Measurements from ENCODE around the gene SHISA7.

DNA sequence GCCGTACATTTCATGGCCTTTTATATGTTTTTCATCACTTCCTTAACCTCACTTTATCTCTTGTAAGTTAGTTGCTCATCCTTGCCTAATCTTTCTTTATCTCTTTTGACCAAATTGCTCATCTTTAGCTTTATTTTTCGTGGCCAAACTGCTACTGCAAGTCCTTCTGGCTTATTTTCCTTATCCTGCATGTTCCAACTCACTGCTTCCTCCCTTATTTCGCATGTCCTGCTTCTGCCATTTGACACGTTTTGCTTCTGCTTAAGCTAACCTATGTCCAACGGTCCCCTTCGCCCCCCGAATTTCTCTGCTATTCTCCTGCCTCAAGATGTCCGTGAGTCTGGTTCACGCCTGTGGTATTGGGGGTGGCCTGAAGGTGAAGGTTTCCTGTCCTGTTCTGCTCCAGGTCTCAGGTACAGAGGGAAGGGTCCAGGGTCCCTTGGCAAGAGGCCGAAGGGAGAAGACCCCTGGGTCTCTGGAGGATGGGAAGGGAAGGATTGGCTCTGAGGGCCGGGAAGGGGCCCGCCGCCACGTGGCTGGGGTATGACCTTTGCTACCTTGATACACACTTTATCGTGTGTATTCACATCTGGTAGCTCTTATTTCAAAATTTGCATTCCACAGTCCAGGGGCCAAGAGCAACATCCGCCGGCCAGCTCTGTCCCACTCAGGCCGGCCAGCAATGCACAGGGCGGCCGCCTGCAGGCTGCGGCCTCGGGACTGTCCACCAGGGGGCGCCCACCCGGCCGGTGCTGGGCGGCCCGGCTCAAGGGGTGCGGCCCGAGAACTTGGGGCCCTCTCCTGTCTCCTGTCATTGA is 24.3 kb upstream of the SHISA7 start:
- TF ChIP-seq GLIS3 (CRISPR knock-in tag; IDR thresholded peaks at IDR 0.05) = no peak
- TF ChIP-seq ARNTL (CRISPR knock-in tag; IDR thresholded peaks at IDR 0.05; ENCODE audit: borderline replicate concordance, low read depth) = no peak
- TF ChIP-seq ZC3H10 (CRISPR knock-in tag; IDR thresholded peaks at IDR 0.05) = no peak
- TF ChIP-seq, protein P1, sequence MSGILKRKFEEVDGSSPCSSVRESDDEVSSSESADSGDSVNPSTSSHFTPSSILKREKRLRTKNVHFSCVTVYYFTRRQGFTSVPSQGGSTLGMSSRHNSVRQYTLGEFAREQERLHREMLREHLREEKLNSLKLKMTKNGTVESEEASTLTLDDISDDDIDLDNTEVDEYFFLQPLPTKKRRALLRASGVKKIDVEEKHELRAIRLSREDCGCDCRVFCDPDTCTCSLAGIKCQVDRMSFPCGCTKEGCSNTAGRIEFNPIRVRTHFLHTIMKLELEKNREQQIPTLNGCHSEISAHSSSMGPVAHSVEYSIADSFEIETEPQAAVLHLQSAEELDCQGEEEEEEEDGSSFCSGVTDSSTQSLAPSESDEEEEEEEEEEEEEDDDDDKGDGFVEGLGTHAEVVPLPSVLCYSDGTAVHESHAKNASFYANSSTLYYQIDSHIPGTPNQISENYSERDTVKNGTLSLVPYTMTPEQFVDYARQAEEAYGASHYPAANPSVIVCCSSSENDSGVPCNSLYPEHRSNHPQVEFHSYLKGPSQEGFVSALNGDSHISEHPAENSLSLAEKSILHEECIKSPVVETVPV (CRISPR knock-in tag; IDR thresholded peaks at IDR 0.05) = no peak
- TF ChIP-seq, protein P2, sequence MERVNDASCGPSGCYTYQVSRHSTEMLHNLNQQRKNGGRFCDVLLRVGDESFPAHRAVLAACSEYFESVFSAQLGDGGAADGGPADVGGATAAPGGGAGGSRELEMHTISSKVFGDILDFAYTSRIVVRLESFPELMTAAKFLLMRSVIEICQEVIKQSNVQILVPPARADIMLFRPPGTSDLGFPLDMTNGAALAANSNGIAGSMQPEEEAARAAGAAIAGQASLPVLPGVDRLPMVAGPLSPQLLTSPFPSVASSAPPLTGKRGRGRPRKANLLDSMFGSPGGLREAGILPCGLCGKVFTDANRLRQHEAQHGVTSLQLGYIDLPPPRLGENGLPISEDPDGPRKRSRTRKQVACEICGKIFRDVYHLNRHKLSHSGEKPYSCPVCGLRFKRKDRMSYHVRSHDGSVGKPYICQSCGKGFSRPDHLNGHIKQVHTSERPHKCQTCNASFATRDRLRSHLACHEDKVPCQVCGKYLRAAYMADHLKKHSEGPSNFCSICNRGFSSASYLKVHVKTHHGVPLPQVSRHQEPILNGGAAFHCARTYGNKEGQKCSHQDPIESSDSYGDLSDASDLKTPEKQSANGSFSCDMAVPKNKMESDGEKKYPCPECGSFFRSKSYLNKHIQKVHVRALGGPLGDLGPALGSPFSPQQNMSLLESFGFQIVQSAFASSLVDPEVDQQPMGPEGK (CRISPR knock-in tag; IDR thresholded peaks at IDR 0.05; ENCODE audit: borderline replicate concordance) = no peak
- TF ChIP-seq ZNF70 (CRISPR knock-in tag; IDR thresholded peaks at IDR 0.05) = no peak
- no peak for TF ChIP-seq ZNF8 (CRISPR knock-in tag; IDR thresholded peaks at IDR 0.05)
- no peak for TF ChIP-seq PPARA (CRISPR knock-in tag; IDR thresholded peaks at IDR 0.05; ENCODE audit: borderline replicate concordance)
- TF ChIP-seq, protein P3, sequence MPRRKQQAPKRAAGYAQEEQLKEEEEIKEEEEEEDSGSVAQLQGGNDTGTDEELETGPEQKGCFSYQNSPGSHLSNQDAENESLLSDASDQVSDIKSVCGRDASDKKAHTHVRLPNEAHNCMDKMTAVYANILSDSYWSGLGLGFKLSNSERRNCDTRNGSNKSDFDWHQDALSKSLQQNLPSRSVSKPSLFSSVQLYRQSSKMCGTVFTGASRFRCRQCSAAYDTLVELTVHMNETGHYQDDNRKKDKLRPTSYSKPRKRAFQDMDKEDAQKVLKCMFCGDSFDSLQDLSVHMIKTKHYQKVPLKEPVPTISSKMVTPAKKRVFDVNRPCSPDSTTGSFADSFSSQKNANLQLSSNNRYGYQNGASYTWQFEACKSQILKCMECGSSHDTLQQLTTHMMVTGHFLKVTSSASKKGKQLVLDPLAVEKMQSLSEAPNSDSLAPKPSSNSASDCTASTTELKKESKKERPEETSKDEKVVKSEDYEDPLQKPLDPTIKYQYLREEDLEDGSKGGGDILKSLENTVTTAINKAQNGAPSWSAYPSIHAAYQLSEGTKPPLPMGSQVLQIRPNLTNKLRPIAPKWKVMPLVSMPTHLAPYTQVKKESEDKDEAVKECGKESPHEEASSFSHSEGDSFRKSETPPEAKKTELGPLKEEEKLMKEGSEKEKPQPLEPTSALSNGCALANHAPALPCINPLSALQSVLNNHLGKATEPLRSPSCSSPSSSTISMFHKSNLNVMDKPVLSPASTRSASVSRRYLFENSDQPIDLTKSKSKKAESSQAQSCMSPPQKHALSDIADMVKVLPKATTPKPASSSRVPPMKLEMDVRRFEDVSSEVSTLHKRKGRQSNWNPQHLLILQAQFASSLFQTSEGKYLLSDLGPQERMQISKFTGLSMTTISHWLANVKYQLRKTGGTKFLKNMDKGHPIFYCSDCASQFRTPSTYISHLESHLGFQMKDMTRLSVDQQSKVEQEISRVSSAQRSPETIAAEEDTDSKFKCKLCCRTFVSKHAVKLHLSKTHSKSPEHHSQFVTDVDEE (CRISPR knock-in tag; IDR thresholded peaks at IDR 0.05) = no peak
- TF ChIP-seq SNAI2 (CRISPR knock-in tag; IDR thresholded peaks at IDR 0.05) = no peak
- no peak for TF ChIP-seq ZFP30 (CRISPR knock-in tag; IDR thresholded peaks at IDR 0.05)
- TF ChIP-seq, protein P4, sequence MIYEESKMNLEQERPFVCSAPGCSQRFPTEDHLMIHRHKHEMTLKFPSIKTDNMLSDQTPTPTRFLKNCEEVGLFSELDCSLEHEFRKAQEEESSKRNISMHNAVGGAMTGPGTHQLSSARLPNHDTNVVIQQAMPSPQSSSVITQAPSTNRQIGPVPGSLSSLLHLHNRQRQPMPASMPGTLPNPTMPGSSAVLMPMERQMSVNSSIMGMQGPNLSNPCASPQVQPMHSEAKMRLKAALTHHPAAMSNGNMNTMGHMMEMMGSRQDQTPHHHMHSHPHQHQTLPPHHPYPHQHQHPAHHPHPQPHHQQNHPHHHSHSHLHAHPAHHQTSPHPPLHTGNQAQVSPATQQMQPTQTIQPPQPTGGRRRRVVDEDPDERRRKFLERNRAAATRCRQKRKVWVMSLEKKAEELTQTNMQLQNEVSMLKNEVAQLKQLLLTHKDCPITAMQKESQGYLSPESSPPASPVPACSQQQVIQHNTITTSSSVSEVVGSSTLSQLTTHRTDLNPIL (CRISPR knock-in tag; IDR thresholded peaks at IDR 0.05; ENCODE audit: low read depth) = no peak
